GM18861 (cell line): ENCODE results near the gene NDUFAF2.

ENCODE experiments used
- ATAC-seq: cut with Tn5 transposase; IDR thresholded peaks from one replicate; pipeline ENCODE4 v1.9.1; 2021; ENCODE audit not compliant: unreplicated experiment

Gene NDUFAF2

GRCh38 chr5:61115968-61116367 is 171.0 kb downstream of the NDUFAF2 start:
- ATAC-seq, result no peak

DNA sequence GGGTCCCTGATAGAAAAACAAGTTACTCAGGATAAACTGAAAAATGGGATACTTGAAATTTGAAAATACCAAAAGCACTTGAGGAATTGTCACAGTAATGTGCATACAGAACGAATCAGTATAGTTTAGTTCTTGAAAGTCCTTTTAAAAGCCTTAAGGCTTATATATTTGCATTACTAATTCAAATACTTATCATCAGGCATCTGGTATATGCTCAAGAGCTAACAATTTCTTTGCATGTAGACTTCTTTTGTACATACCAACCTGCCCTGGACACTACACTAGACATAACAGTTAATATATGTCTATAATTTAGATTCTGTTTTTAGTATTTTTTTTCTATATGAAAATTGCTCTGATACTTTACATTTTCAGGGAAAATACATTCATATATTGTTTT is 174.1 kb downstream of the NDUFAF2 start:
- no peak for ATAC-seq

GRCh38 chr5:61120534-61120933 is 175.5 kb downstream of the NDUFAF2 start:
- ATAC-seq, result no peak

DNA sequence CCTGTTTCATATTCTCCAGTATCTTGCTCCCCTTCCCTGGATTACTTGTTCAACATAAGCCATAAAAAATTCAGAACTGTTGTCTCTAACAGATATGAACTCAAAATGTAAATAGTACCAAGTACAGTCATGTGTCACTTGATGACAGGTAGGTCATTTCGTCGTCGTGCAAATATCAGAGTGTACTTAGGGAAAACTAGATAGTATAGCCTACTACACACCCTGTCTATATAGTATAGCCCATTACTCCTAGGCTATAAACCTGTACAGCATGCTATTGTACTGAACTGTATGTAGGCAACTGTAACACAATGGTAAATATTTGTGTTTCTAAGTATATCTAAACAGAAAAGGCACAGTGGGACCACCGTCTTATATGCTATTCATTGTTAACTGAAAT is 178.1 kb downstream of the NDUFAF2 start:
- ATAC-seq, result no peak

DNA sequence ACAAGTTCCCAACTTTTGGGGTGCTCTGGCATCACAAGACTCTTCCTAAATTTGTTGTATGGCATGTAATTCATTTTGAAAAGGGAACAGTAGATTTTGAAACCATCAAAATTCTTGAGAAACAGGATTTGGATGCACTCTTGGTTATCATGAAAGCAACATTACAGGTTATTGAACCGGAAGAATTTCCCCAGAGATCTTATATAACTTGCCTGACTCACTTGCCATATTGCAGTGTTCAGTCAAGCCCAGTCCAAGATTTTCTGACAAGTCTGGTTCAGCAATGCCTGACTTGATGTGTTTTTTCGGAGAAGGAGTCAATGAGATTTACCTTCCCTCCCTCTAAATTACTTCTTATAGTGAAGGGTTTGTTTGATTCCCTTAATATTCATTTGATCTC is 185.3 kb downstream of the NDUFAF2 start:
- no peak for ATAC-seq

GRCh38 chr5:61132559-61132958 is 187.6 kb downstream of the NDUFAF2 start:
- no peak for ATAC-seq

- ATAC-seq, result no peak
These were observed 192.8 kb downstream of the NDUFAF2 start for GRCh38 chr5:61137835-61138234.

DNA sequence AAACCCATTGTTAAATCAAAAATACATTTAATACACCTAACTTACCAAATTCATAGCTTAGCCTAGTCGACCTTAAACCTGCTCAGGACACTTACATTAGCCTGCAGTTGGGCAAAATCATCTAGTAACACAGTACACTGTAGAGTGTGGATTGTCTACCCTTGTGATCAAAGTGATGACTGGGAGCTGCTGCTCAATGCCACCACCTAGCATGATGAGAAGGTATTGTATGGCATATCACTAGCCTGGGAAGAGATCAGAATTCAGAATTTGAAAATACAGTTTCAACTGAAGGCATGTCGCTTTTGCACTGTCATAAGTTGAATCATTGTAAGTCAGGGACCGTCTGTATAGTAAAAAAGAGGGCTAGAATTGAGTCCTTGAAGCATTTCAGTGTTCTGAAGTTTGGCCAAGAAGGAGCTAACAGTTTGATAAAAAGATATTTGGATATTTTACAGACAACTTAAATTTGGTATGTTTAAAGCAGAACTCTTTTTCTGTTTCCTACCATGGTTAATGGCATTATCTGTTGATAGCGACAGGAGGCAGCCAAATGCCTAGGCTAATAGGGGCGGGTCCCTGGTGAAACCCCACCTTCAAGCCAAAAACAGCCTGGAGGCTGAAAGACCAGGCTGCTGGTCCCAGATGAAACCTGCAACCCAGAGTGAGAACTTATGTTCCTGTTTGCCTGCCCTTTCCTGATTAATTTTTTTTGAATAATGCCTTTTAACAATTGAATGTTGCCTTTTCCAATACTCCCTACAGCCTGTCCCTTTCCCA is 194.3 kb downstream of the NDUFAF2 start:
- no peak for ATAC-seq

GRCh38 chr5:61139931-61140330 is 194.9 kb downstream of the NDUFAF2 start:
- no peak for ATAC-seq

DNA sequence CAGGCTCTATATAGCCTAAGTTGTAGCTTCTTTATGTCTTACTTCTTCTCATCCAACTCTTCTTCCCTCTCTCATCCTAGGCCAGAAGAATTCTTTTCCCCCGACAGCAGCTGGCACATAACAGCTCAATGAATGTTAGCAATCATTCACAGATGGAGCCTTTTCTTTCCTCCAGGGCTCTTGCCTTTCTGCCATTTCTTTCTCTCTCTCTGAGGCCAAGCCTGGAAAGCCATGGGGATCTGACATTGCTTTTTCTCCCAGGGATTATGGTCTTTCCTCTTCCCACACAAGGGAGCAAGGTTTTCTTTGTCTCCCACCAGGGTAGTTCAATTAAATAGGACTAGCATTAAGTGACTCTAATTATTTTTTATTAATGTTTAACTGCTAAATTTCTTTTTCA is 196.8 kb downstream of the NDUFAF2 start:
- no peak for ATAC-seq

GRCh38 chr5:61142391-61142790 is 197.4 kb downstream of the NDUFAF2 start:
- ATAC-seq, result no peak

DNA sequence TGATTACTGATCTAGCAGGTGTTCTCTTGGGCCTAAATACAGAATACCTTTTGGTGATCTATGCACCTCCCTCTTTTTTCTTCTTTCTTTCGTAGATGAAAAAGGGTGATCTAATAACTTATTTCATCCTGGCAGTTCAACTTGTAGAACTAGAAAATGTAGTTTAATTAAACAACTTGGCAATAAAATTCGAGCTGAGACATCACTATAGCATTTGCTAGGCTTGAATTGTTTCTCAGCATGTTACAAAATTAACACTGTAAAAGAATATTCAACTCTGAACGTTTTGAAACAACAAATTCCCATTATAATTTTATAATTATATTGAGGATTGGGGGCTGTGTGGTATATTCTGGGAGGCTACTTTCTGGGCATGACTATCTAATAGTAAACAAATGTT is 197.8 kb downstream of the NDUFAF2 start:
- no peak for ATAC-seq

- no peak for ATAC-seq
These were observed 203.5 kb downstream of the NDUFAF2 start for GRCh38 chr5:61148515-61148914.

DNA sequence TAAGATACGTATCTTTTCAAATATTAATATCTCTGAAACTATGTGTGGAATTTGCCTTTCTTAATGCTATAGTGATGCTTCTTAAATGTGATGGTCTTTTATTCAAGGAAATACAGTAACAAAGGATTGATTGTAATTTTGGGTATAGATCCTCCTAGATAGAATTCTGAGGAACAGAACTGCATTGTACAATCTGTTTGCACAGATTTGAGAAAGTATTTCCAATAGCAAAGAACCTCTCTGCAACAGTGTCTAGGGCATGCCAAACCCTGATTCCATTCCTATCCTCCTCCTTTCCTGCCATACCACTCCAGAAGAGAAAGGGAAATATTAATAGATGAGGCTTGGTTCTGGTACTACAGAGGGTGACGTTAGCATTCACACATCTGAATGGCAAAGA is 206.9 kb downstream of the NDUFAF2 start:
- no peak for ATAC-seq

DNA sequence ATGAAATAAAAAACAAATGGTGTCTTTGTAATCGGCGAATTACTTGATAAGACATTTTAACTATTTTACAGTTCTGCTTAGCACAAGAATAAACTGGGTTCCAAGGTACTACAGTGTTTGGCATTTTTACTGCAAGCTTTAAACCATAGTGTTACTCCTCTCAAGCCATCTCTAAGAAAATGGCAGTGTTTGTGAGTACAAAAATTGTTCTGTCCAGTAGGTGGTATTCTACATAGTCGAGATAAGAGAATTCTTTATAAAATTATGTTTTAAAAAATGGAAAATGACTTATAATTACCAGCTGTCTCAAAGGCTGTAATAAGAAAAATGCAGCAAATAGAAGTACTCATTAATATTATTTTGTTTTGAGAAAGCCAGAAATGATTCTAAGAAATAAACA is 214.1 kb downstream of the NDUFAF2 start:
- no peak for ATAC-seq

DNA sequence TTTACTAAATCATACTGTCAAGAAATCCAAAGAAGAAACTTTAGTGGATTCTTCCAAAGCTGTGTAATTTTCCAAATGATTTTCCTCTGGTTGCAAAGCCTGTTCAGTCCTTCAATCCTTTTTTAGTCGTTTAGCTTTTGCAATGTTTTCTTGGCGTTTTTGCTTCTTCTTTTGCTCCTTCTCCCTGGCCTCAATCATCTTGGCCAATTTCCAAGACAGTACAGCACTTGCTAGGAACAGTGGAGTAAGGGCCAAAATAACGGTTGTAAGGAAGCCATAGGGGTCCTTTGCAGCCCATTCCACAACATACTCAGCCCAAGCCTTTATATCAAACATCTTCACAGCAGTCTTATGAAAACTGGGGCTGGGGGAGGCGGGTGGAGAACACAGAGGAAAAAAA is 214.8 kb downstream of the NDUFAF2 start:
- no peak for ATAC-seq

DNA sequence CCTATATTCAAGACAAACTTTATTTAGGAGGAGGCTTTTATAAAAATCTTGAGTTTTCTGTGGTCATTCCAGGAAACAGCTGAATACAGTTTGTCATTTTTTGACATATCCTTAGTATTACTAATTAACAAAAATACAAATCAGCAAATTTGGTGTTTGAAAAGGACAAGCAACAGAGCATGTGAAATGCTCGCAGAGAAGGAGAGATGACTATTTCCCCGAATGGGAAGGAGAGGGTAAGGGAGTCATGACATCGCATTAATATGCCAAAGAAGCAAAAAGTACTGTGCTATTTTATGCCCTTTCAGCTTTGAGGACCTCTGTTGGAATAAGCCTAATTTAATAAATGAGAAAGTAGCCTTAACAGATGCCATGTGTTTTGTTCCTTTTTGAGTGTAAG is 215.5 kb downstream of the NDUFAF2 start:
- no peak for ATAC-seq

DNA sequence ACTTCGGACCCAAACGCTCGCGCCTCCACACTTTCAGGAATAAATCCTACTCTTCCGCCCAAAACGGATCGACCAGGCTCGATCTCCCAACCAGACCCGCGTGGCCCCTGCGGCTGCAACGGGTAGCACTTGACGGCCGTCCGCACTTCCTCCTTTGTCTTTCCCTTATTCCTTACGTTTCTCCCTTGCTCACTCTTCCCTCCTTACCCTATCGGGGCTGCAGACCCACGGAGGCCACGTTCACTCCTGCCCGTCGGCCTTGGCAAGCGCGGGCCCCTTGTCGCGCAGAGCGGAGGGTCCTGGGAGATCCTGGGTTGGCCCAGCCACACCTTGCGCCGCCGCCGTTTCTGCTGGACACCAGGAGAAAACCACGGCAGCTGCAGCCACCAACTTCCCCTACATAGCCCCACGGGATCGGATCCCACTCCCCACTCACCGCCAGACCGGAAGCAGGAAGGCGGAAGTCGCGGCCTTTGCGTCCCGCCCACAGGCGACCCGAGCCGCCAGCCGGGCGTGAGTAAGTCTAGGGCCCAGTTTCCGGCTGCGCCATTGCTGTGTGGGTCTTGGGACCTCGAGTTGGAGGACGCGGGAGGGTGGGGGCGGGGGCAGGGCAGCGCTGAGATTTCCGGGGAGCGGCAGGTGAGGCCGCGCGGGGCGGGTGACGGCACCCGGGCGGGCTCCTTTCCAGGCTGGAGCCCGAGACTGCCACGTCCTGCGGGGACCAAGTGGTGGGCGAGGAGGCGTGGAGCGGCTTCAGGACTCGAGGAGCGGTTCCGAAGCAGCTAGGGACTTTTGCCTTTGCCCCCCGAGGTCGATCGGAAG is 217.2 kb downstream of the NDUFAF2 start, which contains the start of gene SMIM15:
TSS of gene SMIM15 (minus strand) at position 459 of the 822 bp plus-strand sequence. CDS start 2,297 bp downstream, outside the sequence.
- peak; percentile 95 for ATAC-seq

GRCh38 chr5:61162832-61163567 is 218.0 kb downstream of the NDUFAF2 start:
- ATAC-seq, result no peak

- no peak for ATAC-seq
These were observed 218.9 kb downstream of the NDUFAF2 start for GRCh38 chr5:61163905-61164304.

DNA sequence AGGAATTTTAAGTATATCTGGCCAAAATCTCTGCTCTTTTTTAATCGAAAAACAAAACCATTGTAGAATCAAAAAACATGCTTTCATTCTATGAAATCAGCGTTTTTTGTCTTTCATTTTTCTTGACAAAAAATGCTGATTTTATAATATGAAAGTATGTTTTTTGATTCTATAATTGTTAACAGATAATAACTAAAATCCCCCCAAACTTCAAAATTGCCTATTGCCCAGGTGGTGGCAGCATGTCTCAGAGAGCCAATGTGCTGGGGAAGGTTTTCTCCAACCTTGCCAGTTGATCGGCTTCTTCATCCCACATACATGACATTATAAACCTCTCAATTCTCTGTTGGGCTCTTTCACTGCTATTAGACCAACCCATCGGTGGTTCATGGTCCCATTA is 222.4 kb downstream of the NDUFAF2 start:
- no peak for ATAC-seq

DNA sequence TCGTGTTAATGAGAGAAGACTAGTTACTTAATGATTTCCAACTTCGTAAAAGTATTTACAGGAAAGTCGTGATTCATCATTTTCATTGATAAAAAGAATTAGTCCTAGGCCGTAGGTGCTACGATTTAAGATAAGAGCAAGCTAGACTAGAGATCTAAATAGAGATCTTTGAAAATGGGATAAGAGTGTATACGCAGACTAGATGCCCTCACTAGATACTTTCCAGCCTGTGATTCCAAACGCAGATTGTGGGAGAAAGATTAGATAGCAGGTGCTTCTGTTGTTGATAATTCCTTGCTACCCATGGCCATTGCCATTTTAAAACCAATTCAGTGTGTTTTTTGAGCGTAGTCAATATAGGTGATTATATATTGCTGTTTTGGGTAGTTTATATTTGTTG is 223.9 kb downstream of the NDUFAF2 start:
- no peak for ATAC-seq
